AG04449 (cell line): ENCODE results near the gene PTPN3.
"Not testable (repeated sequence)": the region's sequence is repeated elsewhere in the genome, so short reads cannot be mapped to it uniquely, and the experiment has no call there.

Source experiments
- CTCF ChIA-PET: fragments of 350-600 bp; formaldehyde crosslinking; extraction: SDS; loops from one replicate; lab custom pipeline; 2021; ENCODE audit warnings: antibody characterized with exemption; lab: Yijun Ruan, JAX
- POLR2A ChIA-PET: fragments of 400-600, 350-600 bp; formaldehyde crosslinking; extraction: SDS; loops from one replicate; lab custom pipeline; 2020; ENCODE audit warnings: antibody characterized with exemption, inconsistent platforms; lab: Yijun Ruan, JAX
- DNase-seq: peaks from one replicate; pipeline ENCODE4 v3.0.0-alpha.2; 2010; ENCODE audit warnings: low read depth, low spot score
- H3K4me3 ChIP-seq: 2 replicates; pipeline ENCODE4 v1.5.1; 2011; ENCODE audit warnings: low read depth, mild to moderate bottlenecking, control low read depth, low read length
- TF ChIP-seq, protein P1 (sequence below): IDR thresholded peaks from one replicate; pipeline ENCODE4 v1.5.1; 2011; ENCODE audit warnings: mild to moderate bottlenecking, moderate library complexity, low read length, control low read depth, inconsistent platforms; ENCODE audit not compliant: insufficient read depth; ENCODE audit errors: missing control alignments

Gene PTPN3

DNA sequence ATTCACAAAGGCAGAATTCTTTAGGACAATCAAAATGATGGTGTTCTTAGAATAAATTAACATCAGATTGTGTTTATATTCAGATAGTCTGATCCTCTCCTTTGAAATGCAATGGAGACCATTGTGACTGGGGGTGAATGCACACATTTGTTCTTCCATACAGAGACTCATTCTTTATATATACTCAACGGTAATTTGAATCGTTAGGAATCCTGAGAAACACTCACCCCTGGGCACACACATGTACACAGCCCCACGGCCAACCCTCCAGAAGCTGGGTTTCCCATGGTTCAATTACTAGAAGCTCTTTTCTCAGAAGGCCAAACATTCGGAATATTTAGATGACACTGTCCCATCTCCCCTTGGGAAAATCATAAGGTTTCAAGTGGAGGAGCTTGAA is 119.8 kb downstream of the PTPN3 start:
- TF ChIP-seq, protein P1, sequence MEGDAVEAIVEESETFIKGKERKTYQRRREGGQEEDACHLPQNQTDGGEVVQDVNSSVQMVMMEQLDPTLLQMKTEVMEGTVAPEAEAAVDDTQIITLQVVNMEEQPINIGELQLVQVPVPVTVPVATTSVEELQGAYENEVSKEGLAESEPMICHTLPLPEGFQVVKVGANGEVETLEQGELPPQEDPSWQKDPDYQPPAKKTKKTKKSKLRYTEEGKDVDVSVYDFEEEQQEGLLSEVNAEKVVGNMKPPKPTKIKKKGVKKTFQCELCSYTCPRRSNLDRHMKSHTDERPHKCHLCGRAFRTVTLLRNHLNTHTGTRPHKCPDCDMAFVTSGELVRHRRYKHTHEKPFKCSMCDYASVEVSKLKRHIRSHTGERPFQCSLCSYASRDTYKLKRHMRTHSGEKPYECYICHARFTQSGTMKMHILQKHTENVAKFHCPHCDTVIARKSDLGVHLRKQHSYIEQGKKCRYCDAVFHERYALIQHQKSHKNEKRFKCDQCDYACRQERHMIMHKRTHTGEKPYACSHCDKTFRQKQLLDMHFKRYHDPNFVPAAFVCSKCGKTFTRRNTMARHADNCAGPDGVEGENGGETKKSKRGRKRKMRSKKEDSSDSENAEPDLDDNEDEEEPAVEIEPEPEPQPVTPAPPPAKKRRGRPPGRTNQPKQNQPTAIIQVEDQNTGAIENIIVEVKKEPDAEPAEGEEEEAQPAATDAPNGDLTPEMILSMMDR = no peak
- POLR2A ChIA-PET = no interaction called here
- no peak overlapping the region for H3K4me3 ChIP-seq
- CTCF ChIA-PET = interaction anchor here (1.2 kb wide), 1 partner anchor 62 kb away, joined by 3 read pairs; no protein-coding TSS in a partner anchor
- no peak for DNase-seq

DNA sequence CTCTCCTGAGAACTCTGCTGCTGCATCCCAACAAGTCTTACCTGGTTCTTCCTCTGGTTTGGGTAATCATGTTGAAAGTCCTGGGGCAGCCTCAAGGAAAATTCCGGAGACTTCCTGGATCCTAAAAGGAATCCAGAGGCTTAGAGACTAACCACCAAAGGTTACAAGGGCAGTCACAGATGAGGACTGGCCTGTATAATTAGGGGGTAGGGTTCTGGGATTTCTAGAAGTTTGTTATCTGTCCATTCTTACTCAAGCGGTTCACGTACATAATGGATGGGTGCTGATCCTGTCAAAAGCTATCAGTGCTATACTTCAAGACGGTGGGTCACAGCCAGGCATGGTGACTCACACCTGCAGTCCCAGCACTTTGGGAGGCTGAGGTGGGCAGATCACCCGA is 125.9 kb downstream of the PTPN3 start:
- ChIA-PET CTCF (no interaction called here), POLR2A (no interaction called here)
- no peak overlapping the region for H3K4me3 ChIP-seq
- TF ChIP-seq, protein P1 = no peak
- DNase-seq = no peak

DNA sequence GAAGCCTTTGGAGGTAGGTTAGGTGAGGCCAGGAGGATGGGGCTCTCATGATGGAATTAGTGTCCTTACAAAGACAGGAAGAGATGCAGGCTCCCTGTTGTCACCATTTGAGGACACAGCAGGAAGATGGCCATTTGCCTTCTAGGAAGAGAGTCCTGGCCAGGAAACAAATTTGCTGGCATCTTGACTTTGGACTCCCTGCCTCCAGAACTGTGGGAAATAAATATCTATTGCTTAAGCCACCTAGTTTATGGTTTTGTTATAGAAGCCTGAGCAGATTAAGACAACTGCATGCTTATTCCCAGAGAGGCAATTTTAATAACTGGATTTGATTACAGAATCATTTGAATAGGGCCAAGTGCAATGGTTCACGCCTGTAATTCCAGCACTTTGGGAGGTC is 126.7 kb downstream of the PTPN3 start:
- DNase-seq = no peak
- CTCF ChIA-PET = no interaction called here
- POLR2A ChIA-PET = no interaction called here
- H3K4me3 ChIP-seq = no peak overlapping the region
- TF ChIP-seq, protein P1 = no peak

DNA sequence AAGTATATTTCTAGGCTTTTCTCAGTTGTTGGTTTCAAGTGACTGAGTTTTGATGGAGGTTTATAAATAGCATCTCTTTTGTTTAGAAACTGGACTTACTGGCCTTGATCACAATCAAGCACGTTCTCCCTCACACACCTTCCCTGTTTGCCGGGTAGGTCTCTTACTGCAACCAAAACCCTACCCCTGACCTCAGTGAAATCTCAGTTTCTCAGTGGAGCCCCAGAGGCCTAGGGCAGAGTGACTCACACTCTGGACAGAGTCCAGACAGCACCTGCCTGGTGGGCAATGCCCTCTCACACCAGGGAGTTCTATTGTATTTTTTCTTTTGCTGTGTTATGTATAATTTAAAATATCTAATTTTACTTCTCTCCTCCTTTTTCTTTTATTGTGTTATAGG is 128.8 kb downstream of the PTPN3 start:
- POLR2A ChIA-PET = no interaction called here
- TF ChIP-seq, protein P1 = no peak
- H3K4me3 ChIP-seq = no peak overlapping the region
- CTCF ChIA-PET = no interaction called here
- DNase-seq = no peak

- POLR2A ChIA-PET = no interaction called here
- CTCF ChIA-PET = no interaction called here
- DNase-seq = no peak
- H3K4me3 ChIP-seq = no peak overlapping the region
- TF ChIP-seq, protein P1 = no peak
Measured at GRCh38 chr9:109360771-109361170, 137.3 kb downstream of the PTPN3 start.

- POLR2A ChIA-PET, H3K4me3 ChIP-seq, DNase-seq, CTCF ChIA-PET: not testable (repeated sequence)
Measured at GRCh38 chr9:109358968-109359603, 139.0 kb downstream of the PTPN3 start.
